ENCODE results near the gene ADAM10.

The ADAM10 gene

GRCh38 chr15:58566029-58566428 is 183.5 kb downstream of the ADAM10 start:
- Histone ChIP-seq H3K27ac (ENCODE audit: extremely low read depth, low read depth, low read length) (no peak overlapping the region), H3K4me1 (ENCODE audit: control insufficient read depth, insufficient read depth, low read length) (no peaks in the 10 kb centered on the region), H3K4me3 (ENCODE audit: low read depth, low read length) (no peak overlapping the region), H3K36me3 (ENCODE audit: control insufficient read depth in 2 of 2, insufficient read depth in 1 of 2, low read length in 2 of 2) (no peaks in the 10 kb centered on the region), H3K9me3 (ENCODE audit: control insufficient read depth, insufficient read depth, low read depth, low read length) (no peaks in the 10 kb centered on the region)
- CTCF ChIA-PET, result no interaction called here
- no peak for TF ChIP-seq ZBTB8A (tag by site-specific recombination; IDR thresholded peaks at IDR 0.05)
- no peak for TF ChIP-seq REPIN1 (tag by site-specific recombination; IDR thresholded peaks at IDR 0.05; ENCODE audit: low read depth)
- no peak for TF ChIP-seq ZNF350 (tag by site-specific recombination; IDR thresholded peaks at IDR 0.05)
- TF ChIP-seq ZNF664 (tag by site-specific recombination; IDR thresholded peaks at IDR 0.05), result no peak
- no peak for TF ChIP-seq ZSCAN23 (tag by site-specific recombination; IDR thresholded peaks at IDR 0.05)
- TF ChIP-seq ZNF596 (tag by site-specific recombination; IDR thresholded peaks at IDR 0.05), result no peak
- TF ChIP-seq ZNF660 (tag by site-specific recombination; IDR thresholded peaks at IDR 0.05), result no peak
- TF ChIP-seq ZNF398 (tag by site-specific recombination; IDR thresholded peaks at IDR 0.05), result no peak
- POLR2A ChIA-PET, result no interaction called here

- ChIA-PET CTCF (interaction anchor here (0.6 kb wide), 1 partner anchor 16 kb away, joined by 4 read pairs; no protein-coding TSS in a partner anchor), POLR2A (no interaction called here)
- H3K4me1 ChIP-seq (ENCODE audit: control insufficient read depth, insufficient read depth, low read length), result no peaks in the 10 kb centered on the region
- no peak overlapping the region for H3K4me3 ChIP-seq (ENCODE audit: low read depth, low read length)
- no peaks in the 10 kb centered on the region for H3K36me3 ChIP-seq (ENCODE audit: control insufficient read depth in 2 of 2, insufficient read depth in 1 of 2, low read length in 2 of 2)
- no peak overlapping the region for H3K27ac ChIP-seq (ENCODE audit: extremely low read depth, low read depth, low read length)
- H3K9me3 ChIP-seq (ENCODE audit: control insufficient read depth, insufficient read depth, low read depth, low read length), result no peaks in the 10 kb centered on the region
- TF ChIP-seq, protein P1, sequence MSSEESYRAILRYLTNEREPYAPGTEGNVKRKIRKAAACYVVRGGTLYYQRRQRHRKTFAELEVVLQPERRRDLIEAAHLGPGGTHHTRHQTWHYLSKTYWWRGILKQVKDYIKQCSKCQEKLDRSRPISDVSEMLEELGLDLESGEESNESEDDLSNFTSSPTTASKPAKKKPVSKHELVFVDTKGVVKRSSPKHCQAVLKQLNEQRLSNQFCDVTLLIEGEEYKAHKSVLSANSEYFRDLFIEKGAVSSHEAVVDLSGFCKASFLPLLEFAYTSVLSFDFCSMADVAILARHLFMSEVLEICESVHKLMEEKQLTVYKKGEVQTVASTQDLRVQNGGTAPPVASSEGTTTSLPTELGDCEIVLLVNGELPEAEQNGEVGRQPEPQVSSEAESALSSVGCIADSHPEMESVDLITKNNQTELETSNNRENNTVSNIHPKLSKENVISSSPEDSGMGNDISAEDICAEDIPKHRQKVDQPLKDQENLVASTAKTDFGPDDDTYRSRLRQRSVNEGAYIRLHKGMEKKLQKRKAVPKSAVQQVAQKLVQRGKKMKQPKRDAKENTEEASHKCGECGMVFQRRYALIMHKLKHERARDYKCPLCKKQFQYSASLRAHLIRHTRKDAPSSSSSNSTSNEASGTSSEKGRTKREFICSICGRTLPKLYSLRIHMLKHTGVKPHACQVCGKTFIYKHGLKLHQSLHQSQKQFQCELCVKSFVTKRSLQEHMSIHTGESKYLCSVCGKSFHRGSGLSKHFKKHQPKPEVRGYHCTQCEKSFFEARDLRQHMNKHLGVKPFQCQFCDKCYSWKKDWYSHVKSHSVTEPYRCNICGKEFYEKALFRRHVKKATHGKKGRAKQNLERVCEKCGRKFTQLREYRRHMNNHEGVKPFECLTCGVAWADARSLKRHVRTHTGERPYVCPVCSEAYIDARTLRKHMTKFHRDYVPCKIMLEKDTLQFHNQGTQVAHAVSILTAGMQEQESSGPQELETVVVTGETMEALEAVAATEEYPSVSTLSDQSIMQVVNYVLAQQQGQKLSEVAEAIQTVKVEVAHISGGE (tag by site-specific recombination; conservative IDR thresholded peaks at IDR 0.05; ENCODE audit: low read depth), result no peak
- no peak for TF ChIP-seq GLIS2 (tag by site-specific recombination; IDR thresholded peaks at IDR 0.05)
- TF ChIP-seq ZNF184 (tag by site-specific recombination; IDR thresholded peaks at IDR 0.05), result no peak
- TF ChIP-seq ZNF521 (tag by site-specific recombination; IDR thresholded peaks at IDR 0.05), result no peak
- no peak for TF ChIP-seq ZNF394 (tag by site-specific recombination; IDR thresholded peaks at IDR 0.05; ENCODE audit: borderline replicate concordance)
- TF ChIP-seq ZNF837 (tag by site-specific recombination; IDR thresholded peaks at IDR 0.05), result no peak
- TF ChIP-seq RBAK (tag by site-specific recombination; IDR thresholded peaks at IDR 0.05), result no peak
- TF ChIP-seq ZNF2 (tag by site-specific recombination; IDR thresholded peaks at IDR 0.05), result no peak
- no peak for TF ChIP-seq GLIS1 (tag by site-specific recombination; IDR thresholded peaks at IDR 0.05)
- no peak for TF ChIP-seq ZXDB (tag by site-specific recombination; IDR thresholded peaks at IDR 0.05)
- TF ChIP-seq ZNF26 (tag by site-specific recombination; IDR thresholded peaks at IDR 0.05), result no peak
- no peak for TF ChIP-seq GFI1B (tag by site-specific recombination; IDR thresholded peaks at IDR 0.05)
- no peak for TF ChIP-seq ZNF266 (tag by site-specific recombination; IDR thresholded peaks at IDR 0.05; ENCODE audit: low read depth)
- no peak for TF ChIP-seq BCL6B (tag by site-specific recombination; IDR thresholded peaks at IDR 0.05)
These were observed 183.9 kb downstream of the ADAM10 start for GRCh38 chr15:58565619-58566018.

All from HEK293 (cell line).